ENCODE data around the gene C1orf35.
A peak's percentile ranks its signal among the peaks of the same experiment; 100 is the strongest.

Gene C1orf35

GRCh38 chr1:228110556-228110955, 7.4 kb upstream of the C1orf35 start:
- no peak overlapping the region for H3K27ac ChIP-seq (ENCODE audit: low read depth in 2 of 2, low read length in 2 of 2)
- H3K4me1 ChIP-seq (ENCODE audit: control insufficient read depth in 2 of 2, insufficient read depth in 2 of 2, low read length in 2 of 2) = peaks cover 14 to 19% of the 10 kb centered on the region in 2 donors
- H3K9me3 ChIP-seq (ENCODE audit: control insufficient read depth in 2 of 2, low read length in 2 of 2) = no peaks in the 10 kb centered on the region
- H3K4me3 ChIP-seq (ENCODE audit: low read length in 2 of 2) = no peak overlapping the region
- H3K27me3 ChIP-seq (ENCODE audit: control insufficient read depth in 2 of 2, insufficient read depth in 2 of 2, low read length in 2 of 2) = no peaks in the 10 kb centered on the region
- no peak overlapping the region for H3K9ac ChIP-seq (ENCODE audit: low read depth in 1 of 2, low read length in 2 of 2)
- peaks cover 12 to 14% of the 10 kb centered on the region in 2 donors for H3K36me3 ChIP-seq (ENCODE audit: control insufficient read depth in 2 of 2, insufficient read depth in 2 of 2, low read length in 2 of 2)

- peak overlapping the region; percentile 78 to 90 for H3K27ac ChIP-seq (ENCODE audit: low read depth in 2 of 2, low read length in 2 of 2)
- peak overlapping the region; percentile 84 to 89 for H3K4me3 ChIP-seq (ENCODE audit: low read length in 2 of 2)
- H3K9ac ChIP-seq (ENCODE audit: low read depth in 1 of 2, low read length in 2 of 2) = peak overlapping the region; percentile 88 to 92
- peaks cover 14 to 19% of the 10 kb centered on the region in 2 donors for H3K4me1 ChIP-seq (ENCODE audit: control insufficient read depth in 2 of 2, insufficient read depth in 2 of 2, low read length in 2 of 2)
- H3K36me3 ChIP-seq (ENCODE audit: control insufficient read depth in 2 of 2, insufficient read depth in 2 of 2, low read length in 2 of 2) = peaks cover 12 to 14% of the 10 kb centered on the region in 2 donors
- H3K27me3 ChIP-seq (ENCODE audit: control insufficient read depth in 2 of 2, insufficient read depth in 2 of 2, low read length in 2 of 2) = no peaks in the 10 kb centered on the region
- no peaks in the 10 kb centered on the region for H3K9me3 ChIP-seq (ENCODE audit: control insufficient read depth in 2 of 2, low read length in 2 of 2)
Measured at GRCh38 chr1:228109962-228110488, 6.9 kb upstream of the C1orf35 start.

DNA sequence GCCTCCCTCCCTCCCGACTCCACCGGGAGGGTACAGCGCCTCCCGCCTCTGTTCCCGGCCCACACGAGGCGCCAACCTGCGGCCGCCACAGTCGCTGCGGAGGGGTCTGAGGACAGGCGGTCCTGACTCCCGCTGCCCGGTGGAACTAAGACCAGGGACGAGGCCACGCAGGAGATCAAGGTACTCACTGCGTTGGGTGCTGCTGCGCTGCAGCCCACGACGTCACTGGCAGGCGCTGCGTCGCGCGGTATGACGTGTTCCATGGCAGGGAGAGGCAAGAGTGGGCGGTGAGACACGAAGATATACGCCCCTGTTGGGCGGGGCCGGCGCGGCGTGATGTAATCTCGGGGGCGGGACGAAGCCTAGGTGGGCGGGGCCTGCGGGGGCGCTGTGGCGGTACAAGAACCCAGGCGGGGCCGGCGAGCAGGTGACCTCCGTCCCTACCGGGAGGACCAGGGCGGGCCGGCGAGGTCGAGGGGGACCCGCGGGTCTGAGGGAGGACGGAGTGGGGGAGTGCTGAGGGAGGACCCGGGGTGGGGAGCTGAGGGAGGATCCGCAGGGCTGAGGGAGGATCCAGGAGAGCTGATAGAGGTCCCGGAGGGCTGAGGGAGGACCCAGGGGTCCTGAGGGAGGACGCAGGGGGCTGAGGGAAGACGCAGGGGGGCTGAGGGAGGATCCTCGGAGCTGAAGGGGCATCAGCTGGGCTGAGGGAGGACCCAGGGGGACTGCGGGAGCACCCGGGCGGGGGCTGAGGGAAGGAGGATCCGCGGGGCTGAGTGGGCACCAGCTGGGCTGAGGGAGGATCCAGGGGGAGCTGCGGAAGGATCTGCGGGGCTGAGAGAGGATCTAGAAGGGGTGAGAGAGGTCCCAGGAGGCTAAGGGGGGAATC, 6.2 kb upstream of the C1orf35 start, which contains the start of gene MRPL55:
MRPL55 (minus strand) TSS at position 227 of the 889 bp plus-strand sequence. CDS start 1,039 bp downstream, outside the sequence.
- Histone ChIP-seq H3K36me3 (ENCODE audit: control insufficient read depth in 2 of 2, insufficient read depth in 2 of 2, low read length in 2 of 2) (peaks cover 12 to 14% of the 10 kb centered on the region in 2 donors), H3K4me1 (ENCODE audit: control insufficient read depth in 2 of 2, insufficient read depth in 2 of 2, low read length in 2 of 2) (peaks cover 14 to 19% of the 10 kb centered on the region in 2 donors), H3K4me3 (ENCODE audit: low read length in 2 of 2) (peak within 1 kb of the TSS; percentile 89 to 93), H3K27me3 (ENCODE audit: control insufficient read depth in 2 of 2, insufficient read depth in 2 of 2, low read length in 2 of 2) (no peaks in the 10 kb centered on the region), H3K27ac (ENCODE audit: low read depth in 2 of 2, low read length in 2 of 2) (peak within 1 kb of the TSS; percentile 87 to 90), H3K9ac (ENCODE audit: low read depth in 1 of 2, low read length in 2 of 2) (peak within 1 kb of the TSS; percentile 88 to 93), H3K9me3 (ENCODE audit: control insufficient read depth in 2 of 2, low read length in 2 of 2) (no peaks in the 10 kb centered on the region)

DNA sequence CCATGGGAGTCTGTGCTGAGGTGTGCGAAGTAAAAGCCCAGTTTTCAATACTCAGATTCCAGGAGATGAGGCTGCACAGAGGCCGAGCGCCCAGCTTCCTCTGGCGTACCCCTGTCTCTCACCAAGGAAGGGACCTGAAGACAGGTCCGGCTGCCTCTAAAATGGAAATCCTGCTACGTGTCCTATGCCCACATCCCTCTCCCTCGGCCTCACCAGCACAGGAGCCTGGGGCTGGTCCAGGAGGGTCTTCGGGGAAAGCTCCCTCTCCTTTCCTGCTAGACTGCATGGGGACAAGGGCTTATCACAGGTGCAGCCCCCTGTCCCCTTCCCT, 5.6 kb upstream of the C1orf35 start:
- peak overlapping the region; percentile 88 to 93 for H3K9ac ChIP-seq (ENCODE audit: low read depth in 1 of 2, low read length in 2 of 2)
- H3K4me1 ChIP-seq (ENCODE audit: control insufficient read depth in 2 of 2, insufficient read depth in 2 of 2, low read length in 2 of 2) = peaks cover 15 to 20% of the 10 kb centered on the region in 2 donors
- H3K36me3 ChIP-seq (ENCODE audit: control insufficient read depth in 2 of 2, insufficient read depth in 2 of 2, low read length in 2 of 2) = peaks cover 12 to 14% of the 10 kb centered on the region in 2 donors
- peak overlapping the region; percentile 87 to 90 for H3K27ac ChIP-seq (ENCODE audit: low read depth in 2 of 2, low read length in 2 of 2)
- H3K27me3 ChIP-seq (ENCODE audit: control insufficient read depth in 2 of 2, insufficient read depth in 2 of 2, low read length in 2 of 2) = no peaks in the 10 kb centered on the region
- H3K4me3 ChIP-seq (ENCODE audit: low read length in 2 of 2) = peak overlapping the region; percentile 89 to 93
- no peaks in the 10 kb centered on the region for H3K9me3 ChIP-seq (ENCODE audit: control insufficient read depth in 2 of 2, low read length in 2 of 2)

GRCh38 chr1:228108055-228108690, 5.0 kb upstream of the C1orf35 start:
- Histone ChIP-seq H3K27ac (ENCODE audit: low read depth in 2 of 2, low read length in 2 of 2) (peak overlapping the region in 1 of 2 donors; percentile 90), H3K9ac (ENCODE audit: low read depth in 1 of 2, low read length in 2 of 2) (peak overlapping the region; percentile 88 to 93), H3K4me1 (ENCODE audit: control insufficient read depth in 2 of 2, insufficient read depth in 2 of 2, low read length in 2 of 2) (peaks cover 19 to 23% of the 10 kb centered on the region in 2 donors), H3K4me3 (ENCODE audit: low read length in 2 of 2) (peak overlapping the region; percentile 89 to 93), H3K9me3 (ENCODE audit: control insufficient read depth in 2 of 2, low read length in 2 of 2) (no peaks in the 10 kb centered on the region), H3K36me3 (ENCODE audit: control insufficient read depth in 2 of 2, insufficient read depth in 2 of 2, low read length in 2 of 2) (peaks cover 12 to 14% of the 10 kb centered on the region in 2 donors), H3K27me3 (ENCODE audit: control insufficient read depth in 2 of 2, insufficient read depth in 2 of 2, low read length in 2 of 2) (no peaks in the 10 kb centered on the region)

DNA sequence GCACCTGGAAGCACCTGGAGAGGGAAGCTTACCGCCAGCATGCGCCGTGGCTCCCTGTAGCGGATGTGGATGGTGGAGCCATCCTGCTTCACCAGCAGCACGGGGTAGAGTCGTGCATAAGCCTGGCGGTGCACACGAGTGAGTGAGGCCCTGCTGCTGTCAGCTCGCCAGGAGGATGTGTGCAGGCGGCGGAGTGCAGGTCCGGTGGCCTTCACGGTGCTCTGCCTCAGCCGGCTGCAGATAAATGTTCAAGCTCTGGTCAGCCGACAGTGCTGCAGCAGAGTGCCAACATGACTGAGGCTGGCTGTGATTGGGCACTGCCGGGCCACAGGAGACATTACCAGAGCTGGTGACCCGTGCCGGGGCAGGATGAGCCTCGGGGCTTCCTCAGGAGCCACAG, 4.5 kb upstream of the C1orf35 start:
- Histone ChIP-seq H3K9me3 (ENCODE audit: control insufficient read depth in 2 of 2, low read length in 2 of 2) (no peaks in the 10 kb centered on the region), H3K4me3 (ENCODE audit: low read length in 2 of 2) (no peak overlapping the region), H3K27me3 (ENCODE audit: control insufficient read depth in 2 of 2, insufficient read depth in 2 of 2, low read length in 2 of 2) (no peaks in the 10 kb centered on the region), H3K36me3 (ENCODE audit: control insufficient read depth in 2 of 2, insufficient read depth in 2 of 2, low read length in 2 of 2) (peaks cover 12 to 14% of the 10 kb centered on the region in 2 donors), H3K4me1 (ENCODE audit: control insufficient read depth in 2 of 2, insufficient read depth in 2 of 2, low read length in 2 of 2) (peaks cover 19 to 23% of the 10 kb centered on the region in 2 donors), H3K27ac (ENCODE audit: low read depth in 2 of 2, low read length in 2 of 2) (no peak overlapping the region), H3K9ac (ENCODE audit: low read depth in 1 of 2, low read length in 2 of 2) (no peak overlapping the region)

- Histone ChIP-seq H3K27me3 (ENCODE audit: control insufficient read depth in 2 of 2, insufficient read depth in 2 of 2, low read length in 2 of 2) (no peaks in the 10 kb centered on the region), H3K27ac (ENCODE audit: low read depth in 2 of 2, low read length in 2 of 2) (no peak overlapping the region), H3K9ac (ENCODE audit: low read depth in 1 of 2, low read length in 2 of 2) (no peak overlapping the region), H3K36me3 (ENCODE audit: control insufficient read depth in 2 of 2, insufficient read depth in 2 of 2, low read length in 2 of 2) (peaks cover 12 to 14% of the 10 kb centered on the region in 2 donors), H3K9me3 (ENCODE audit: control insufficient read depth in 2 of 2, low read length in 2 of 2) (no peaks in the 10 kb centered on the region), H3K4me3 (ENCODE audit: low read length in 2 of 2) (no peak overlapping the region), H3K4me1 (ENCODE audit: control insufficient read depth in 2 of 2, insufficient read depth in 2 of 2, low read length in 2 of 2) (peaks cover 20 to 26% of the 10 kb centered on the region in 2 donors)
Measured at GRCh38 chr1:228106800-228107054, 3.6 kb upstream of the C1orf35 start.

DNA sequence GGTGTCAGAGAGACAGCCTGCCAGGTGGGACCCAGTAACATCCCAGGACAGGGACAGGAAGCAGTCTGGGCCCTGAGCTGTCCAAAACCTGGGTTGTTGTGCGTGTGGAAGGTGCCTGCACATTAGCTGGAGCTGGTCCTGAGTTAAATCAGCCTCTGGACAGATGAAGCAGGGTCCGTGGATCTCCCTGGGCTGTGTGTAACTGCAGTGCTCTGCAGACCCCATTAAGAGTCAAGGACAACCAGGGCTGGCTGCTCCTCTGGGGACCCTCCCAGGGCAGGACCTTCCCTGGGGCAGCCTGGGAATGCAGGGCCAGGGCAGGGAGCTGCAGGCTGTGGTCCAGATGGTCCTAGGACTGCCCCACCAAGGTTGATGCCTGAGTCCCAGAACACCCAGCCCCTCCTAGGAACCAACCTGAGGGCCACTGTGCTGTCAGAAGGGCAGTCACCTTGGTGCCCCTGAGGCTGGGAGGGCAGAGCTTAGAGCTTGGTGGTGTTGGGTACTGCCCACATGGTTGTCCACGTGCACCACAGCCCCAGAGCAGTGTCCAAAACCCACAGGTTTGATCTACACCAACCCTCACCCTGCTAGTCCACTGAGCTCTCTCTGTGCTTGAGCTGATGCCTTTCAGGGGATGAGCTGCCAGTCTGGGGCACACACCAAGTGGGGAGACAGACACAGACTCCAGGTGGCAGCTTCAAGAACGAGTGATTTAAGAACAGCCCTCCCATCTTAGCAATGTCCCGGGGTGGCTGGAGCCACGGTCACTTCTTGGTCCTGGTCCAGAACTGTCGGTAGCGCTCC, 3.1 kb upstream of the C1orf35 start:
- Histone ChIP-seq H3K4me3 (ENCODE audit: low read length in 2 of 2) (no peak overlapping the region), H3K9me3 (ENCODE audit: control insufficient read depth in 2 of 2, low read length in 2 of 2) (no peaks in the 10 kb centered on the region), H3K27me3 (ENCODE audit: control insufficient read depth in 2 of 2, insufficient read depth in 2 of 2, low read length in 2 of 2) (no peaks in the 10 kb centered on the region), H3K4me1 (ENCODE audit: control insufficient read depth in 2 of 2, insufficient read depth in 2 of 2, low read length in 2 of 2) (peaks cover 26 to 30% of the 10 kb centered on the region in 2 donors), H3K9ac (ENCODE audit: low read depth in 1 of 2, low read length in 2 of 2) (no peak overlapping the region), H3K27ac (ENCODE audit: low read depth in 2 of 2, low read length in 2 of 2) (no peak overlapping the region), H3K36me3 (ENCODE audit: control insufficient read depth in 2 of 2, insufficient read depth in 2 of 2, low read length in 2 of 2) (peaks cover 12 to 14% of the 10 kb centered on the region in 2 donors)

DNA sequence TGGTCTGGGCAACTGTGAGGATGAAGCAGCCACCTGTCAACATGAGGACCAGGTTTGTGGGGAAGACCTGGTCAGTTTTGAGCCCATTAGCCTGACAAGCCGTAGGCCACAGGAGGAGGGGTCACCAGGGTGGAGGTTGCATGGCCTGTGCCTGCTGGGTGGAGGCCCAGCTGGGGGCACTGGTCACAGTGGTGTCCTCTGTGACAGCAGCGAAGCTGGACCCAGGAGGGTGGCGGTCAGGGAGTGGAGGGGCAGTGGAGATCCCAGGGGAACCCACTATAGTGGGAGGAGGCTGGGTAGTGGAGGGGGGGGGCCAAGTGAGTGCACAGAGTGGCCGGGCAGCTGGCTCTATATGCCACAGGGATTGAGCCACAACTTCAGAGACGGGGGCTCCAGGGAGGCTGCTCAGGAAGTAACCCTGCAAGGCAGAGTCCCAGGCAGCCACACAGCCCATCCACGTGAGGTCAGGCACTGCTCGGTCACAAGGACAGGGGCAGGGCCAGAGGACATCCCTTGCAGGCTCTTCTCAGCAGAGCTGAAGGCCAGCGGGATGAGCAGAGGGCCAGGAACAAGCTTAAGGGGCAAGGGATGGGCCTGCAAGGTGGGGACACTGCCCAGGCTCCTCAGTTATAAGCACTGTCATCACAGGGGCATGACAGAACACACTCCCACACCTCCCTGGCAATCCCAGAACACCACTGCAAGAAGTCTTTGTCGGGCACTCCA, 2.3 kb upstream of the C1orf35 start:
- Histone ChIP-seq H3K9ac (ENCODE audit: low read depth in 1 of 2, low read length in 2 of 2) (no peak overlapping the region), H3K4me3 (ENCODE audit: low read length in 2 of 2) (no peak overlapping the region), H3K36me3 (ENCODE audit: control insufficient read depth in 2 of 2, insufficient read depth in 2 of 2, low read length in 2 of 2) (peaks cover 18 to 19% of the 10 kb centered on the region in 2 donors), H3K9me3 (ENCODE audit: control insufficient read depth in 2 of 2, low read length in 2 of 2) (no peaks in the 10 kb centered on the region), H3K4me1 (ENCODE audit: control insufficient read depth in 2 of 2, insufficient read depth in 2 of 2, low read length in 2 of 2) (peaks cover 31 to 33% of the 10 kb centered on the region in 2 donors), H3K27me3 (ENCODE audit: control insufficient read depth in 2 of 2, insufficient read depth in 2 of 2, low read length in 2 of 2) (no peaks in the 10 kb centered on the region), H3K27ac (ENCODE audit: low read depth in 2 of 2, low read length in 2 of 2) (no peak overlapping the region)

Measured in mucosa of rectum (tissue), 2 donors.